CD4-positive, alpha-beta T cell (primary cell): ENCODE results near the gene ZBTB5. TPM values are rescaled to one million over a fixed set of nuclear protein-coding genes. Genes with fewer than 3 reads are reported as not detected.

ENCODE experiments used
- ATAC-seq: fragments of 200-7000 bp; cut with Tn5 transposase; one replicate; pipeline ENCODE4 v1.10.0; 2022; ENCODE audit warnings: mild to moderate bottlenecking; ENCODE audit not compliant: poor library complexity
- CTCF ChIA-PET: fragments of 350-600 bp; sonication (Branson Sonifier 250); formaldehyde crosslinking; loops from one replicate; lab custom pipeline; 2021; ENCODE audit warnings: antibody characterized with exemption, inconsistent platforms; lab: Charles Lee
- POLR2A ChIA-PET: fragments of 350-600 bp; sonication (Branson Sonifier 250); formaldehyde crosslinking; loops from one replicate; lab custom pipeline; 2021; ENCODE audit warnings: antibody characterized with exemption, inconsistent platforms; lab: Charles Lee
- DNase-seq, 14 experiments: peaks; one replicate each; pipeline ENCODE4 v3.0.0-alpha.2; 2013 to 2020; ENCODE audit warnings: mixed read lengths in 2 of 14
- H3K27ac ChIP-seq, 2 donors: one replicate each; pipeline versions ENCODE4 v1.5.1 to v1.7.0; 2013; ENCODE audit warnings: low read length in 2 of 2, low read depth in 1 of 2, mild to moderate bottlenecking in 1 of 2
- H3K27me3 ChIP-seq, 2 experiments: 1 replicate in 1 of 2; 2 replicates in 1 of 2; pipeline versions ENCODE4 v1.6.1 to v1.7.0; 2013; ENCODE audit warnings: low read length in 2 of 2, control low read depth in 1 of 2, mild to moderate bottlenecking in 1 of 2, moderate library complexity in 1 of 2; ENCODE audit not compliant: insufficient read depth in 2 of 2, control insufficient read depth in 1 of 2
- H3K36me3 ChIP-seq: one replicate; pipeline ENCODE4 v1.6.1; 2013; ENCODE audit warnings: low read length, control low read depth; ENCODE audit not compliant: insufficient read depth
- H3K4me1 ChIP-seq: one replicate; pipeline ENCODE4 v1.6.1; 2013; ENCODE audit warnings: low read length, control low read depth; ENCODE audit not compliant: insufficient read depth
- H3K4me3 ChIP-seq: one replicate; pipeline ENCODE4 v1.5.1; 2013; ENCODE audit warnings: mild to moderate bottlenecking, low read length, moderate library complexity
- H3K9me3 ChIP-seq, 2 experiments: 1 replicate in 1 of 2; 2 replicates in 1 of 2; pipeline versions ENCODE4 v1.6.1 to v1.7.0; 2013; ENCODE audit warnings: low read length in 2 of 2, mild to moderate bottlenecking in 2 of 2, control low read depth in 1 of 2, moderate library complexity in 1 of 2; ENCODE audit not compliant: control insufficient read depth in 1 of 2, insufficient read depth in 1 of 2
- H3K27ac Mint-ChIP-seq: one replicate; pipeline ENCODE4 v1.8.0; 2020; ENCODE audit warnings: mixed read lengths
- H3K27me3 Mint-ChIP-seq: one replicate; pipeline ENCODE4 v1.8.0; 2021; ENCODE audit warnings: mixed read lengths
- H3K36me3 Mint-ChIP-seq: one replicate; pipeline ENCODE4 v1.8.0; 2021; ENCODE audit warnings: low read depth, mixed read lengths
- H3K4me1 Mint-ChIP-seq: one replicate; pipeline ENCODE4 v1.8.0; 2021; ENCODE audit warnings: low read depth, mixed read lengths
- H3K4me3 Mint-ChIP-seq: one replicate; pipeline ENCODE4 v1.8.0; 2020; ENCODE audit warnings: mild to moderate bottlenecking, mixed read lengths
- H3K9me3 Mint-ChIP-seq: one replicate; pipeline ENCODE4 v1.8.0; 2020; ENCODE audit warnings: mixed read lengths
- CTCF ChIP-seq: fragments of 200-600 bp; IDR thresholded peaks from one replicate; pipeline ENCODE4 v1.8.0; 2022; ENCODE audit warnings: antibody characterized with exemption, mild to moderate bottlenecking
- intact Hi-C, 2 experiments: fragments of 100-400 bp; cut with DNase I in 1 of 2; cut with micrococcal nuclease in 1 of 2; formaldehyde crosslinking; loops; one replicate each; pipeline versions ENCODE4 v1.15.1 to v1.9.0; 2023 to 2025; cut with DNase I, micrococcal nuclease
- total RNA-seq, 174 experiments: library from RNA in 2 of 174; stranded (reverse) in 2 of 174; gene quantifications; one replicate each; pipeline ENCODE4 v1.2.3 and lab custom pipeline; 2021 to 2026

The ZBTB5 gene
- total RNA-seq, 2 experiments from 2014 or later = 21.3 to 22.0 TPM

- no peak overlapping the region for H3K27ac ChIP-seq
- H3K27me3 ChIP-seq = no peaks in the 10 kb centered on the region
- DNase-seq (no peak), ATAC-seq (no peak)
- no peak overlapping the region for H3K4me3 Mint-ChIP-seq
- no peaks in the 10 kb centered on the region for H3K36me3 ChIP-seq
- H3K36me3 Mint-ChIP-seq = peaks cover 5% of the 10 kb centered on the region
- peaks cover 70% of the 10 kb centered on the region for H3K4me1 Mint-ChIP-seq
- peak overlapping the region; percentile 66 for H3K27ac Mint-ChIP-seq
- no peaks in the 10 kb centered on the region for H3K9me3 Mint-ChIP-seq
- no peaks in the 10 kb centered on the region for H3K9me3 ChIP-seq
- ChIA-PET POLR2A (no interaction called here), CTCF (no interaction called here)
- H3K4me3 ChIP-seq = no peak overlapping the region
- TF ChIP-seq CTCF = no peak
- intact Hi-C loops = loop anchor here in 1 of 2 experiments (1.0 kb wide), 1 partner anchor 27 kb away; no protein-coding TSS in a partner anchor
- no peaks in the 10 kb centered on the region for H3K27me3 Mint-ChIP-seq
- H3K4me1 ChIP-seq = peaks cover 14% of the 10 kb centered on the region
Observed at GRCh38 chr9:37455884-37456647, 9.2 kb downstream of the ZBTB5 start.

- H3K4me1 Mint-ChIP-seq = peaks cover 74% of the 10 kb centered on the region
- intact Hi-C loops = no loop called here
- TF ChIP-seq CTCF = no peak
- Histone ChIP-seq H3K27ac (no peak overlapping the region), H3K4me3 (no peak overlapping the region), H3K4me1 (peaks cover 11% of the 10 kb centered on the region), H3K36me3 (no peaks in the 10 kb centered on the region), H3K9me3 (no peaks in the 10 kb centered on the region), H3K27me3 (no peaks in the 10 kb centered on the region)
- ATAC-seq (no peak), DNase-seq (no peak)
- CTCF ChIA-PET = no interaction called here
- no peaks in the 10 kb centered on the region for H3K27me3 Mint-ChIP-seq
- H3K4me3 Mint-ChIP-seq = no peak overlapping the region
- H3K36me3 Mint-ChIP-seq = peaks cover 15% of the 10 kb centered on the region
- no peak overlapping the region for H3K27ac Mint-ChIP-seq
- POLR2A ChIA-PET = no interaction called here
- no peaks in the 10 kb centered on the region for H3K9me3 Mint-ChIP-seq
Observed at GRCh38 chr9:37454238-37454637, 11.0 kb downstream of the ZBTB5 start.

GRCh38 chr9:37453827-37454226, 11.4 kb downstream of the ZBTB5 start:
- no peaks in the 10 kb centered on the region for H3K9me3 Mint-ChIP-seq
- H3K4me3 Mint-ChIP-seq = no peak overlapping the region
- peak overlapping the region; percentile 25 for H3K27ac Mint-ChIP-seq
- no peaks in the 10 kb centered on the region for H3K27me3 ChIP-seq
- POLR2A ChIA-PET = no interaction called here
- no peak overlapping the region for H3K27ac ChIP-seq
- H3K9me3 ChIP-seq = no peaks in the 10 kb centered on the region
- peaks cover 74% of the 10 kb centered on the region for H3K4me1 Mint-ChIP-seq
- CTCF ChIA-PET = no interaction called here
- H3K36me3 ChIP-seq = no peaks in the 10 kb centered on the region
- H3K27me3 Mint-ChIP-seq = no peaks in the 10 kb centered on the region
- H3K4me3 ChIP-seq = no peak overlapping the region
- H3K36me3 Mint-ChIP-seq = peaks cover 16% of the 10 kb centered on the region
- no peak for TF ChIP-seq CTCF
- no peak for DNase-seq
- no peak for ATAC-seq
- H3K4me1 ChIP-seq = peaks cover 11% of the 10 kb centered on the region
- intact Hi-C loops = no loop called here
